Stimulated activated CD4-positive, alpha-beta T cell treated with anti-CD3 and anti-CD28 coated beads, Interleukin-12 subunit alpha, Interleukin-12 subunit beta, amount 100 ng/mL, for 4 hours (primary cell): ENCODE measurements around the gene CHD1.
A peak's percentile ranks its signal among the peaks of the same experiment; 100 is the strongest.
"Not testable (repeated sequence)": the region's sequence is repeated elsewhere in the genome, so short reads cannot be mapped to it uniquely, and the experiment has no call there.

Experiments used
- DNase-seq: peaks from one replicate; pipeline ENCODE4 v3.0.0-alpha.2; 2020

The CHD1 gene

DNA sequence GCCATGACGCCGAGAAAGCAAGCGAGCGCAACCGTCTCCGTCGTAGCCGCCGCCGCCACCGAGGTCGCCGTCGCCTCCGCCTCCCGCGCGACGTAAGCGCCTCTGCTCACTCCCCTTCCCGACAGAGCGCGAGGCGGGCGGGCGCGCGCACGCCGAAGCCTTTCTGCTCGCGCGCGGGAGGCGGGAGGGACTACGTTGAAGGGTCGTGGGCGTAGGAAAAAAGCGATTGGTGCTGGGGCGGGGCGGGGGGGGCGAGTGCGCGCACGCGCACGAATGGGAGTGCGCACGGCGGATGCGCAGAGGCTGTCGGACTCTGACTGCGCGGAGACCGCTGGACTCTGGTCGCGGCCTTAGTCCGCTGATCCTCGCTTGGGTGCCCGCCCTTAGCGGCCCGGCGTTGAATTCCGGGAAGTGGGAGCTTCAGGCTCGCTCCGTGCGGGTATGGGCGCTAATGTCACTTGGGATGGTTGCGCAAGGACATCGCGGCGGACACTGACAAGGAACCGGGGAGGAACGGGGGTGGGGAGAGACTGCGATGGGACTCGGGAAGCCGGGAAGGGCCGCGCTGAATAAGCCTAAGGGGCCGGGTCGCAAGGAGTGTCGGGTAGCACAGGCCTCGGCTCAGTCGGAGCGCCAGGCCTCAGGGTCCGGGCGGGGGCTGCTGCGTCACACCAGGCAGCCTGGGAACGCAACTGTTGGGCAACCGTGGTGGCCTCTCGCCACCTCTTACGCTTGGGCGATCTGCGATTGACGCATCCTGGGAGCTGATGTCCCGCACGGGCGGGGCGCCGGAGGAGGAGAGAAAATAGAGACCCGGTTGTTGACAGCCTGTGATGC, at the start of gene CHD1:
Gene CHD1 (minus strand): TSS at position 135 of the 837 bp plus-strand sequence. CDS start 2,621 bp downstream, outside the sequence.
- DNase-seq = peak; percentile 90

DNA sequence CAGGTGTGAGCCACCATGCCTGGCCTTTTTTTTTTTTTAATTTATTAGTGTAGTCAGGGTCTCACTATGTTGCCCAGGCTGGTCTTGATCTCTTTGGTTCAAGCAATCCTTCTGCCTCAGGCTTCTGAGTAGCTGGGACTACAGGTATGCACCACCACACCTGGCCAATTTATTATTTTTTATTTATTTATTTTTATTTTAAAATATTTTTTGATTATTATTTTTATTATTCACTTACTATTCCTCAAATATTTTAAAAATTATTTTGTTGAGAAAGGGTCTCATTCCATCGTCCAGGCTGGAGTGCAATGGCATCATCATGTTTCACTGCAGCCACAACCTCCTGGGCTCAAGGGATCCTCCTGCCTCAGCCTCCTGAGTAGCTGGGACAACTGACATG, 49.7 kb upstream of the CHD1 start:
- DNase-seq = no peak

DNA sequence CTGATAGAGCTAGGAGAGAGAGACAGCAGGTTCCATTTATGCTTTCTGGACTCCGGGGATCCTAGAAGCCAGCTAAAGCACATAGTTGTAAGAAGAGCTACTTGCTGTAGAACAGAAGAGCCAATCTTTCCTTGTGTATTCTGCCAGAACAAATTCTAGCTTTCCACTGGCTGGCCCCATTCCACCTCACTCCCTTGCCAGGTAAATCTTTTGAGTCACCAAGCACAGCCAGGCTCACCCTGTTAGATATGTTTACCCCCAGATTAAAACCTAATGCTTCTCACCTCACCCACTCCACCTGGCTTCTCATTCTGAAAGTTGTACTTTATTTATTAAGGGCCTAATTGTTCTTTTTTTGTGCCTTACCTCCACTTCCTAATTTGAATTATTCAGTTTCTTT, 48.9 kb upstream of the CHD1 start:
- no peak for DNase-seq

DNA sequence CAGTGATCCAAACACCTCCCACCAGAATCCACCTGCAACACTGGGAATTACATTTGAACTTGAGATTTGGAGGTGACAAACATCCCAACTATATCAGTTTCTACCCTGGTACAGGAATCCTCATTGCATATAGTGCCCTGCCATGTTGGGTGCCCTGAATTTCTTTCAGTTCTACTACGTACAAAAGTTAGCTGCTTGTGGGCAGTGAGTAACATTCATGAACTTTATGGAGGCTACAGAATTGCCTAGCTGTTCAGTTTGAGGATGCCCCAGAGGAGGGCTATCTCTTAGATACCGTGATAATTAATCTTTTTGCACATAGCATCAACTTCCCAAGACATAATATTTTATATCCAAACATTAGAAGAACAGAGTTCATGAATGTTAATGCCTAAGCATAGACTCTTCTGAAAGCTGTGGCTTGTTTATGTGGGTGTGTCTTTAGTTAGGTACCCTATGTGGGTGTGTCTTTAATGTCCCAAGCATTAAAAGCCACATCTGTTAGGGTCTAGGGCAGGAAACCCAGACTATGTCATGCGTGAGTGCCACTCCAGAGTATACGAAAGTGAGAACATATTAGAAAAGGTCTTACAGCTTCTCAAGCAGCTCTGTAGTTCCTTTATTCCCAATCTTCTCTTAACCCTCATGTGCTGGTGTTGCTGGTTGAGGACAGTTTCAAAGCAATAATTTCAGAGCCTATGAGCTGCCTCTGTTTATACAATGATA, 47.0 kb upstream of the CHD1 start:
- DNase-seq = no peak

DNA sequence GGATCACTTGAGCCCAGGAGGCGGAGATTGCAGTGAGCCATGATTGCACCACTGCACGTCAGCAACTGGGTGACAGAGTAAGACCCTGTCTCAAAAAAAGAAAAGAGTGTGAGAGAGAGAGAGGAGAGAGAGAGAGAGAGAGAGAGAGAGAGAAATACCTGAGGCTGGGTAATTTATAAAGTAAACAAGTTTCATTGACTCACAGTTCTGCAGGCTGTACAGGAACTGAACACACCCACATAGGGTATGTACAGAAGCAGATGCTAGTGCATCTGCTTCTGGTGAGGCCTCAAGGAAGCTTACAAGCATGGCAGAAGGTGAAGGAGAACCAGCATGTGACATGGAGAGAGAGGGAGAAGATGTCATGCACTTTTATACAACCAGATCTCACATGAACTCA, 46.4 kb upstream of the CHD1 start:
- DNase-seq = no peak

DNA sequence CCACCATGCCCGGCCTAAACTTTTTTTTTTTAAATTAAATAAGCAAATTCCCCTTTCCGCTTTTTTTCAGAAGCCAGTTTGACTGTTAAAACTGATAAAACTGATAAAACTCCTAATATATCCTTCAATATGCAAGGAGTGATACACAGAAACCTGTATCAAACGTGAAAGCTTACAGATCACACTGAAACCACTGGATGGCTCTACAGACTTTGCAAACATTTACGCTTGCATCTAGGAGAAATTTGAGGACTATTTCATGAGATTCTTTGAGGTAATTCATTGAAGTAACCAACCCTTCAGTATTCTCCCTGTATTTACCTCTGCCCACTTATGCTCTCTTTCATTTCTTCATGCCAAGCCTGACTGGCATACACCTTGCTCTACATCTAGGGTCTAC, 40.6 kb upstream of the CHD1 start:
- no peak for DNase-seq

DNA sequence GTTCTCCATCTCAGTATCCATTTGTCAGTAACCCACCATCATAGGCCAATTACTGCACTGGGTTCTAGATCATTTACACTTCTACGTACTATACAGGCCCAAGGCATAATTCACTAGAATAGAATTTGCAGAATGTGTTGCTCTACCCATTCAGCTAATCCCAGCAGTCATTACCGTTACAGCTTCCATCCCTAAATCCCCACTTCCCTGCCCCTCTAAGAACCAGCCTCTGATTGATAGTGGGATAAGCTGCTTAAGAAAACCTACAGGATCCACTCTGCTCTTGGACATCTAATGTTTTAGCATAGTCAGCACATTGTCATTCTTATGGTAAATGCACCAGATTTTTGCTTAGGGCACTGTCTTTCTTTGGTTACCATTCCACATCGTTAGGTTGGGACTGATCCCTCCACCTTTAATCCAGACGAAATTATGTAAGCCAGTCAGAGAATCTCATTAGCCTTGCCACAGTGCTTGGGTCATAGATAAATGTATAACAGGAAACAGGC, 39.3 kb upstream of the CHD1 start:
- no peak for DNase-seq

DNA sequence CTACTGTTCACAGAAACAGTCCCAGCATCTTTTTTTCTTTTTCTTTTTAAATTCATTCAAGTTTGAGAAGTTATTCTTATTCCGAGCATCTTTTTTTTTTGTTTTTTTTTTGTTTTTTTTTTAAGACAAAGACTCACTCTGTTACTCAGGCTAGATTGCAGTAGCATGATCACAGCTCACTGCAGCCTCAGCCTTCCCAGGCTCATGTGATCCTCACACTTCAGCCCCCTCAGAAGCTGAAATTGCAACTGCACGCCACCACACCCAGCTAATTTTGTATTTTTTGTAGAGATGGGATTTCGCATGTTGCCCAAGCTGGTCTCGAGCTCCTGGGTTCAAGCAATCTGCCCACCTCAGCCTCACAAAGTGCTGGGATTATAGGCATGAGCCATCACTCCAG, 36.4 kb upstream of the CHD1 start:
- no peak for DNase-seq

DNA sequence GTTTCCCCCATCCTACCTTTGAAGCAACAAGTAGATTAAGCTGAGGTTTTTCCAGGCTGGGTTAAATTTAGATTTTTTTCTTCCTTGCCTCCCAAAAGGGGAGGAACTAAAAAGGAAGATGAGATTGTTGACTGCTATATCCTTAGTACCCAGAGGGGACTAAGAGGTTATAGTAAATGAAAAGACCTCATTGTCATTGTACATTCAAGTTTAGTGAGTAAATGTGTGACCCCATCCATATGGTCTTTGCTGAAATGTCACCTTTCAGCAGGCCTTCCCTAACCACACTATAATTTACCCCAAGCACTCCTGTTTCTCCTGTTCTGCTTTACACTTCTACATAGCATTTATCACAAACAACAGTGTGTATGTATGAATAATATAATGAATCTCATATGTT, 35.8 kb upstream of the CHD1 start:
- no peak for DNase-seq

DNA sequence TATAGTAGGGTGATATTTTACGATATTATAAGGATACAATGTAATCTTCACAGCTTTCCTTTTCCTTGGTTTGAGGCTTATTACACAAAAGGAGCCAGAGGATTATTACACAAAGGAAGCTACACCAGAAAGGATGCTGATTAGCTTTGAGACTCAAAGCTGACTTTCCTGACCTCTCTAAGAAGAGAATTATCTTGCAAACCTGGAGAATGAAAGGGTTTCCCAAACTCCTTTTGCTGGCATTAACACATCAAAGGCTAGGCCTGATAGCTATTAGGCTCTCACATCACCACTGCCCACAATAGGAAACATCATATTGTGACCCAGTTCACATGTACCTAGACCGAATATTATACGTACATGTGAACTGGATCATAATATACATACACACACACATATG, 34.2 kb upstream of the CHD1 start:
- no peak for DNase-seq

DNA sequence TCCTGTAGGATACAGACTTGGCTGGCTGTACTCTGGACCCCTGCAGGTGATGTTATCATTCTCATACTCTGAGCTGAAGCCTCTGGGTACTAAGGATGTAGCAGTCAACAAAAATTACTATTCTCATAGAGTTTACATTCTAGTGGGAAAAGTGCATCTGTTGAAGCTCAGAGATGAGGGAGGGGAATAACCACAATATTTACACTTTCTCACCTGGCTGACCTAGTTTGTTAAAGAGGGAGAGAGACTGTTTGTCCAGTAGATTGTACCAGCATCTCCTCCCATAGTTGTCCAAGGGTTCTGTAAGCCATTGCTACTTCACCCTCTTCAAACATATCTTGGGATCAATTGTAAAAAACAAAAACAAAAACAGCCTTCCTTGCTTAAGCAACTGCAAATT, 33.8 kb upstream of the CHD1 start:
- no peak for DNase-seq

DNA sequence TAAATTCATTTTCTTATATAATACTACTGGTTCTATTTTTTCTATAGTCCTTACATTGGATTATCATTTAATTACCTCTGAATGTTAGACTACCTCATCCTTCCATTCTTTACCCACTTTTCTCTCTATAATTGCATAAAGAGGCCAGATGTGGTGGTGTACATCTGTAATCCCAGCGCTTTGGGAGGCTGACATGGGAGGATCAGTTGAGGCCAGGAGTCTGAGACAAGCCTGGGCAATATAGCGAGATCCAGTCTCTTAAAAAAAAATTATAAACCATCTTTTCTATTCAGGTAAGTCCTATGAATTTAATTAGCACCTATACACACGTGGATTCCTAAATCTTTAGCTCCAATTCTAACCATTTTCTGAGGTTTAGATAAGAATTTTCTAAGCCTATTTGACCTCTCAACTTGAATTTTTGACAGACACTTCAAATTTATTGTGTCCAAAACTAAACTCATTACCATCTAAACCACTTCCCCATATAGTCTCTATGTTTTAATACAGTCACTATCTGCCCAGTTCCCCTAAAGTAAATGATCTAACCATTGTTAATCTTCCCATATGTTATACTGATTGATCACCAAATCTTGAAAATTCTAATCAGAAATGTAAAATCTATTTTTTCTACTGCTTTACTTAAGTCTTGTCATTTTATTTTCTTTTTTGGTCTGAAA, 33.0 kb upstream of the CHD1 start:
- no peak for DNase-seq

DNA sequence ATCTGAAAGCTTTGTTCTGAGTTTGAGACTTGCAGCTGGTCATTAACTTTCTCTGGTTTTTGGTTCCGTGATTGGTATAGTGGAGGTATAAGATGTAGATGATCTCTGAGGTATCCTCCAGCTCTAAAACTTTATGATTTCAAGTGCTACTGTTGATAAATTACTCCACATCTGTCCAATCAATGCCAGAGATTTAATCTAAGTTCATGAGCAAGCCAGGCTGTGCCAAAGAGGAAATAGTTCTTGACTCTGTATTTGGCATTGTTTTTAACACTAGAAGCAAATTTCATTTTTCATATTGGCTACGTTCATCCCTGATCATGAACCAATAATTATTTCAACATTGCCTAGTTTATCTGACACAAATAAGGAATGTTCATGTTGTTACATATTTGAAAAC, 28.5 kb upstream of the CHD1 start:
- DNase-seq = no peak

DNA sequence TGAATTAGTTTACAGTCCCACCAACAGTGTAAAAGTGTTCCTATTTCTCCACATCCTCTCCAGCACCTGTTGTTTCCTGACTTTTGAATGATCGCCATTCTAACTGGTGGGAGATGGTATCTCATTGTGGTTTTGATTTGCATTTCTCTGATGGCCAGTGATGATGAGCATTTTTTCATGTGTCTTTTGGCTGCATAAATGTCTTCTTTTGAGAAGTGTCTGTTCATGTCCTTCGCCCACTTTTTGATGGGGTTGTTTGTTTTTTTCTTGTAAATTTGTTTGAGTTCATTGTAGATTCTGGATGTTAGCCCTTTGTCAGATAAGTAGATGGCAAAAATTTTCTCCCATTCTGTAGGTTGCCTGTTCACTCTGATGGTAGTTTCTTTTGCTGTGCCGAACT, 27.1 kb upstream of the CHD1 start:
- DNase-seq = not testable (repeated sequence)

DNA sequence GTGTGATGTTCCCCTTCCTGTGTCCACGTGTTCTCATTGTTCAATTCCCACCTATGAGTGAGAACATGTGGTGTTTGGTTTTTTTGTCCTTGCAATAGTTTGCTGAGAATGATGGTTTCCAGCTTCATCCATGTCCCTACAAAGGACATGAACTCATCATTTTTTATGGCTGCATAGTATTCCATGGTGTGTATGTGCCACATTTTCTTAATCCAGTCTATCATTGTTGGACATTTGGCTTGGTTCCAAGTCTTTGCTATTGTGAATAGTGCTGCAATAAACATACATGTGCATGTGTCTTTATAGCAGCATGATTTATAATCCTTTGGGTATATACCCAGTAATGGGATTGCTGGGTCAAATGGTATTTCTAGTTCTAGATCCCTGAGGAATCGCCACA, 26.7 kb upstream of the CHD1 start:
- not testable (repeated sequence) for DNase-seq

DNA sequence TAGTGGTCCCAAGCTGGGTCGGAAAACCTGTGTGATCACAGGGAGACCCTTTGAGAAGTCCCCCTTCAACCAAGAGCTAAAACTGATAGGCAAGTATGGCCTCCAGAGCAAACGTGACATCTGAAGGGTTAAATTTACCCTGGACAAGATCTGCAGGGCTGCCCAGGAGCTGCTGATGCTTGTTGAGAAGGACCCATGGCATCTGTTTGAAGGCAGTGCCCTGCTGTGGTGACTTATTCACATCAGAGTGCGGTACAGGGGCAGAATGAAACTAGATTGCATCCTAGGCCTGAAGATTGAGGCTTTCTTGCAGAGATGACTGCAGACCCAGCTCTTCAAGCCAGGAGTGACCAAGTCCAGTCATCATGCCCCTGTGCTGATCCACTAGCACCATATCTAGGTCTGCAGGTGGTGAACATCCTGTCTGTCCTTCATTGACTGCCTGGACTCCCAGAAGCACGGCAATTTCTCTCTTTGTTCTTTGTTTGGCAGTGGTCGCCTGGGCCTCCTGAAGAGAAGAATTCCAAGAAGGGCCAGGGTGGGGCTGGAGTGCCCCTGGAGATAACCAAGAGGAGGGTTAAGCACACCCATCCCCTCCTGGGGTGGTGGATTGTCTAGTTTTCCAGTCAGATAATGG, 25.7 kb upstream of the CHD1 start:
- no peak for DNase-seq

DNA sequence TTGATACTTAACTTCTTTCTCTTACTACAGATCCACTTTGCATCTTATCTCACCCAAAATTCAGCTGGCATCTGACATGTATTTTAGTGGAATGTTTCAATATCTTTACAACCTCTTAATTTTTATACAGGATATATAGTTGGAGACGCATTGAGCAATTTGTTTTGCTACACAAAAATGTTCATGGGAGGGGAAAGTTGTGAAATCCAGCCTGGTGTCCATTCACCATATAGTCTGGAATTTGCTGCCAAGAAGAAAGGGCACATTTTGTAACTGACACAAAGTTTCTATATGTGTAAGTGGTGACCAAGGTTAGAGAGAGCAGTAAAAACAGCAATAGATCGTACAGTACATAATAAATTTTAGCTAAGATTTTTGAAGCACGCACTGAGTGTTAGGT, 14.0 kb upstream of the CHD1 start:
- DNase-seq = no peak

DNA sequence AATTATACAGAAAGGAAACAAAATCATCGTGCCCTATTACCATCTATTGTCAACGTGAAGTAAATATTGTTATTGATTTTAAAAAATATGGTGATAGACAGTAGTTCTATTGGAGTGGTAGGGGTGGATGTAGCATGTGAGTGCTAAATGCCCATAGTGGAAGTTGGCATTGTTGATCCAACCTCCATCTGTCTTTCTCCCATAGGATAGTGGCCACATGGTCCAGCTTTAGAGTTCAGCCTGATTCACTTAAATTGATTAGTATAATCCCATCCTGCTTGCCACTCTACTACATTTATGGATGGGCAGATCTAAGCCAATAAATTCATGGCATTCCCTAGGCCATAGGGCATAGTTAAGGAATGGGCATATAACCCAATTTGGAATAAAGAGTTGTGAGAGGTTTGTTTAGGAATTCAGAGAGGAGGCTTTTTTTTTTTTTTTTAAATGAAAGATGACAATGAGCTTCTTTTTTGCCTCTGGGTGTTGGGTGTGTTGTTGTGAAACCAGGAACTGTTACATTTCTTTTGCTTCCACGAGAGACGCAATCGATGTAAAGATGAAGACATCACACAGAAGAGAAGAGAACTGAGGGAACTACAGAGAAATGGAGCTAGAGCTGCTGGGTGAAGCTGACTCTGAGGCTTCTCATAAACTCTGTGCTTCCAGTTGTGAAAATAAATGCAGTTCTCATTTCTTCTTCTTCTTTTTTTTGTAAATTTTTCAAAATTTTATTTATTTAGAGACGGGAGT, 12.5 kb upstream of the CHD1 start:
- DNase-seq = no peak

DNA sequence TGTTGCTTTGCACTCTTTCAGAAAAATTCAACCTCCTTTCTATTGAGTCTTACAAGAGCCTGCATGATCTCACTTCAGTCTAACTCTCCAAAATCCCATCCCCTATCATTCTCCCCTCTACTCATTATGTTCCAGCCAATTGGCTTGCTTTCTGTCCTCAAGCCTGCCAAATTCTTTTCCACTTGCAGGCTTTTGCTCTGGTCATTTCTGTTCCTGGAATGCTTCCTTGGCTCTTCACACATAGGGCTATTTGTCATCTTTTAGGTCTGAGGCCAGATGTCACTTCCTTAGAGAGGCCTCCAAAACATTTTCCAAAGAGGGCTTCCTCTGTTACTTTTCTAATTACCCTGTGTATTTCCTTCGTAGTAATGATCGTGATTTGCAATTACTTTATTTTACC, 11.8 kb upstream of the CHD1 start:
- no peak for DNase-seq

DNA sequence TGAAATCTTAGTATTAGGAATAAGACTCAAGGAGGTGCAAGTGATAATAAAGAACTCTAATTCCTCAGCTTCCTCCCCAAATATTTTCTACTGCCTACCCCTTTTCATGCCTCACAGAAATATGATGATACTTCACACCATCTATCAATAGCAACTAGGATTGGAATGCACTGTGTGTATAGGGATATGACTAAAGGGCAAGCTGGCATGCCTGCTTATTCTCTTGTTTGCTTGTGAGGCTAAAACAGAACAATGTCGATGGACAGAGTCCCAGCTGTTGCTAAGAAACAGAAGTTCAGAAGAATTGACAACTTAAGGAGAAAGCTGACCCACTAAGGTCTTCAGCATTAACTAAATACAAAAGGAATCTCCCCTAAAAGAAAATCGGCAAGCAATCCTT, 9.7 kb upstream of the CHD1 start:
- DNase-seq = no peak

DNA sequence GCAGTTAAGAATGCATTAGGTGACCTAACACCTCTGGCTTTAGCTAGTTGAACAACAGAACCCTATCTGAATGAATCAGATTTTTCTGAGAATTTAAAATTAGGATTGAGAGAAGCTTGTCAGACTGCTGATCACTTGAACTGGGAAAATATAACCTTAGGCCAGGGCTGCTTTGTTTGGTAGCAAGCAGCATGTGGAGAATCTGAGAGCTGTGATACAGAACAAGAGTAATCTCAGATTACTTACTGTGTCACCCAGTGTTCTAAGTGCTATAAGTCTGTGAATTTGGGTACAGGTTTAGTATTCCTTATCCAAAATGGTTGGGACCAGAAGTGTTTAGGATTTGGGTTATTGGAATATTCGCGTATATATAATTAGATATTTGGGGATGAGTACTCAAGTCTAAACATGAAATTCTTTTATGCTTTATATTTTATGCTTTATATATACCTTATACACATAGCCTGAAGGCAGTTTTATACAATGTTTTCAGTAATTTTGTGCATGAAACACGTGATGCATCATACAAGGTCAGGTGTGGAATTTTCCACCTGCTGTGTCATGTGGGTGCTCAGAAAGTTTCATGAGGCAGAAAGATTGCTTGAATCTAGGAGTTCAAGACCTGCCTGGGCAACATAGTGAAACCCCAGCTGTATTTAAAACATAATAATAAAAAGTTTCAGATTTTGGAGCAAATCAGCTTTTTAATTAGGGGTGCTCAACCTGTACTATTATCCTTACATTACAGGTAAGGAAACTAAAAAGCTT, 8.3 kb upstream of the CHD1 start:
- no peak for DNase-seq

DNA sequence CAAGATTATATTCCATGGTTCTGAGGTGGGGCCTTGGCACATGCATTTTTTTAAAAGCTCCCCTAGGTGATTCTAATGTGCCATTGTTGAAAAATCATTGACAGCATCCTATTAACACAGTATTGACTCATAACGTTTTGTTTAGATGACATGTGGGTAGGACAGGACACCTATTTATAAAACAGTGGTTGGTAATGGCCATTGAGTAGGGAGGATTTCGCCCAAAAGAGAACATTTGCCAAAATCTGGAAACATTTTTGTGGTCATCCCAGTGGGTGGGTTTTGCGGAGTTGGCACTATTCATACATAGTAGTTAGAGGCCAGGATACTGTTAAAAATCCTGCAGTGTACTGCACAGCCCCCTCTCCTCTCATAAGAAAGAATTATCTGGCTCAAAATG, 6.4 kb upstream of the CHD1 start:
- DNase-seq = no peak
